Stromal cell of bone marrow (primary cell): ENCODE results near the gene RIMKLB.
"Not testable (repeated sequence)": the region's sequence is repeated elsewhere in the genome, so short reads cannot be mapped to it uniquely, and the experiment has no call there.

Experiments used
- DNase-seq: peaks from one replicate; pipeline ENCODE4 v3.0.0-alpha.2; 2012; ENCODE audit warnings: low read depth

RIMKLB gene

DNA sequence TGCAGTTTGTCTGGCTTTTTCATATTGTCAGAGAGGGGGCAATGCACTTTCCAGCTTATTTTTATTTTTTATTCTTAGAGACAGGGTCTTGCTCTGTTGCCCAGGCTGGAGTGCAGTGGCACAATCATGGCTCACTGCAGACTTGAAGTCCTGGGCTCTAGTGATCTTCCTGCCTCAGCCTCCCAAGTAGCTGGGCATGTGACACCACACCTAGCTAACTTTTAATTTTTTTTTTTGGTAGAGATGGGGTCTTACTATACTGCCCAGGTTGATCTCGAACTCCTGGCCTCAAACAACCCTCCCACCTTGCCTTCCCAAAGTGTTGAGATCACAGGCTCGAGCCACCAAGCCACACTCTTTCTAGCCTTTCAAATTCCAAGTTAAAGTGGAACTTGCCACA lies 120.7 kb downstream of the RIMKLB start:
- DNase-seq = no peak

DNA sequence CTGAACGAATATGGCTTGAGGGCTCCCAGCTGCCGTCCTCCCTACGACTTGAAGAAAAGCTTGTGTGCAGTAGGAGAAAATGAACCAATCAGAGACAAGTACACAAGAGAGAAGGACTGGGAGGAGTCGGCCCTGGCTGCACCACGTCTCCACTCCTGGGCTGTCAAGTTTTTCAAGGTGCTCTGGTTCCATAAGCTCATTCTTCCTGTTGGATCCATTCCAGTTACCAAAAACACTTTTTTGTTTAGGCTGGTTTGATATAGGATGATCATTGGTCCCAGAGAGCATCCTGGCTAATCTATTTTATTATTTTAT lies 121.8 kb downstream of the RIMKLB start:
- DNase-seq = no peak

DNA sequence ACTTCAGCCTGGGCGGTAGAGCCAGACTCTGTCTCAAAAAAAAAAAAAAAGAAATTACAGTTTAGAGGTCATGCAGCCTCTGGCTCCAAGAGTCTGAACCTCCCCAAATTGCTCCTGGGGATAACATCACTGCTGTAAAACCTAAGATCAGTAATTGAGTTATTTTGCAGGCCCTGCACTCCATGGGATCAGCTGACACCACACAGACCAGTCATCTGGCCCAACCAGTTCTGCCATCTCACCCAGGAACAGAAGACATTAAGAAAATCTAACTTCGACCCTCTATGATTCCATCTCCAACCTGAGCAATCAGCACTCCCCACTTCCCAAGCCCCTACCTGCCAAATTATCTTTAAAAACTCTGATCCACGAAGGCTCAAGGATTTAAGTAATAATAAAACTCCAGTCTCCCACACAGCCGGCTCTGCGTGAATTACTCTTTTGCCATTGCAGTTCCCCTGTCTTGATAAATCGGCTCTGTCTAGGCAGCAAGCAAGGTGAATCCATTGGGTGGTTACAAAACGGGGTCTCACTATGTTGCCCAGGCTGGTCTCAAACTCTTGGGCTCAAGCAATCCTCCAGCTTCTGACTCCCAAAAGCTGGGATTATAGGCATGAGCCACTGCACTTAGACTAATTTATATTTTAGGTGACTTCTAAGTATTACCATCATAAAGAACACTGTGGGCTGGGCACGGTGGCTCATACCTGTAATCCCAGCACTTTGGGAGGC lies 123.1 kb downstream of the RIMKLB start:
- not testable (repeated sequence) for DNase-seq

DNA sequence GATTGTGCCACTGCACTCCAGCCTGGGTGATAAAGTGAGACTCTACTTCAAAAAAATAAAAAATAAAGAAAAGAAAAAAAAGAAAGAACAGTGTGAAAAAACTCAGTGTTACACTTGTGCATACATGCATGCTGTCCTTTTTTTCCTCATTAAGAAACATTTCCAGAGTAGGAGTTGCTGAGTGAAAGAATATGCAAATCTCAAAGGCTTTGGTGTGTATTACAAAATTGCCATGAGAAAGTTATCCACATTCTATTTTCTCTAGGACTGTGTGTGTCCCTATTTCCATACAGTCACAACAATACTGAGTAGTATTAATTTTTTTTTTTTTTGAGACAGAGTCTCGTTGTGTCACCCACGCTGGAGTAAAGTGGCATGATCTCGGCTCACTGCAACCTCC lies 123.8 kb downstream of the RIMKLB start:
- no peak for DNase-seq

DNA sequence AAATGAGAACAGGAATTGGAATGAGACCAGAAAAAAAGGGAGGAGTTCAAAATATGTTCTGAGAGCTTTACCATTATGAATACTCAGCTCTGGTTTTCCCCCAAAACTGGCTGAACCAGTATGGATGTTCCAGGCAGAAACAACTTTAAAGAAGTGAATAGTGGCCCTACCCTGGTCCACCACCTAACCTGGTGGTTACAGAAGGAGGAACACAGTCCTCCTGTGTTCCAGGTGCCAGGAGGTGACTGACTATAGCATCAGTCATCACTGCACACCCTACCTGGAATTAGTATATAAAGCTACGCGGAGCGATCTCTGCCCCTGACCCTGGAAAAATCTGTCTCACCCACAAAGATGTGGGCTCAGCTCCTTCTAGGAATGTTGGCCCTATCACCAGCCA lies 124.5 kb downstream of the RIMKLB start, which contains the start of gene A2ML1:
A2ML1 (plus strand) TSS at position 324 of the 400 bp plus-strand sequence; CDS start at position 355, 31 bp downstream.
- DNase-seq = no peak

DNA sequence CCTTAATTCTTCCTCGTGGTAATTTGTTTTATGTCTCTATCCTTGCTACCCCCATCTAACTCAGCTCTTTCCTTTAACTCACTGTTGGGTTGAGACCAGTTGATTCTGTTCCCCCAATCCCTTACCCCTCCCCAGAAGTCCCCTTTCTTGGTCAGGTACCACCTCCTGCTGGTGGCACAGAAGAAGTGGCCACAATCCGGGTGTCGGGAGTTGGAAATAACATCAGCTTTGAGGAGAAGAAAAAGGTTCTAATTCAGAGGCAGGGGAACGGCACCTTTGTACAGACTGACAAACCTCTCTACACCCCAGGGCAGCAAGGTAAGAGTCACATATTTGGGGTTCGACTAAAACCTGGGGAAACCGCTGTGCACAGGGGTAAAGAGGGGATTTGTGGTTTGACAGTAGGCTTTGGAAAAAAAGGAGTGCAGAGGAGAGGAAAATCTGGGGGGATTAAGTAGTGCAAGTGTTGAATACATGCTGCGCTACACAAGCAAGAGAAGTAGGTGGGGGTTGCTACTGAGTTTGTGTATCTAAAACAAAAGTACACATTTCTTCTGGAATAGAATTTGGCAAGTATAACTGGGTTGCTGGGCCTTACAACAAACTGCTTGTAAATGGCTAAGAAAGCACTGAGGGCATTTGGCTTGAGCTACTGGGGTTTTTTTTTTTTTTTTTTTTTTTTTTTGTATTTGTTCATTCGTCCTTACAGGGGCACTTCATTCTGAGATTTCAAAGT lies 125.9 kb downstream of the RIMKLB start:
- no peak for DNase-seq

DNA sequence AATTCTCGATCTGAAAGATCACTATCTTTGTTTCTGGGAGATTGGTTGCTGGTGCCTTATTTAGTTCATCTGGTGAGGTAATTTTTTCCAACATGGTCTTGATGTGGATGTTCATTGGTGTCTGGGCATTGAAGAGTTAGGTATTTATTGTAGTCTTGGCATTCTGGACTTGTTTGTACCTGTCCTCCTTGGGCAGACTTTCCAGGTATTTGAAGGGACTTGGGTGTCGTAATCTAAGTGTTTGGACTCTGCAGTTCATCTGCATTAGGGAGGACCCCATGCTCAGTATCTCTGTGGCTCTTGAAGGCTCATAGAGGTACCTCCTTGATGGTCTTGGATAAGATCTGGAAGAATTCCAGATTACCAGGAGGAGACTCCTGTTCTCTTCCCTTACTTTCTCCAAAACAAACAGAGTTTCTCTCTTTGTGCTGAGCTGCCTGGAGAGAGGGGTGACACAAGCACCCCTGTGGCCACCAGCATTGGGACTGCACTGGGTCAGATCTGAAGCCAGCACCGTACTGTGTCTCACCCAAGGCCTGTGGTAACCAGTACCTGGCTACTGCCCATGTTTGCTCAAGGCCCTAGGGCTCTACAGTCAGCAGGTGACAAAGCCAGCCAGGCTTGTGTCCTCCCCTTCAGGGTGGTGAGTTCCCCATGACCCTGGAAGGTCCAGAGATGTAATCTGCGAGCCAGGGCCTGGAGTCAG lies 129.9 kb downstream of the RIMKLB start:
- DNase-seq = no peak

DNA sequence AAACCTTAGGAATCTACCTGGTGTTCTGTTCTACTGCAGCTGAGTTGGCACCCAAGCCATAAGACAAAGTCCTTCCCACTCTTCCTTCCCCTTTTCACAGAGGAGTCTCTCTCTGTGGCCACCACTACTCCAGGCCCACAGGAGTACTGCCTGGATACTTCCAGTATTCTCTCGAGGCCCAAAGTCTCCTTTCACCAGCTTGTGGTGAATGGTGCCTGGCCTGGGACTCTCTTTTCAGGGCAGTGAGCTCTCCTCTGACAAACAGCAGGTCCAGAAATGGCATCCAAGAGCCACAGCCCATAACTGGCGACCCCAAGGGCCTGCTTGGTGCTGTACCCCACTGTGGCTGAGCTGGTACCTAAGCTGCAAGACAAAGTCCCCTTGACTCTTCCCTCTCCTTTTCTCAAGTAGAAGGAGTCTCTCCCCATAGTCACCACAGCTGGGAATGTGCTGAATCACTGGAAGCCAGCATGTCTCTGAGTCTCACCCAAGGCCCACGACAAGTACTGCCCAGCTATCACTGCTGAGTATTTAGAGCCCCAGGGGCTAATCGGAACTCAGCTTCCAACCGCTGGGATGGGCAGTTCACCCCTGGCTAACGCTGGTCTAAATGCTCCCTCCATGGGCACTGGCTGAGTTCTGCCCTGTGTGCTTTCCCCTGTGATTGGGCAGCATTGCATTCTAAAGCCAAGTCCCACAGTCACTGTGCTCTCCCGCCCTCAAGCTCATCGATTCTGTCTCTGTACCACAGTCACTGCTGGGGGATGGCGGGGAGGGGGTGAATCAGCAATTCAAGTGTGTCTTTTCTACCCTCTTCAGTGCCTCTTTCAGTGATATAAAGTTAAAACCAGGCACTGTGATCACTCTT lies 130.7 kb downstream of the RIMKLB start:
- no peak for DNase-seq

DNA sequence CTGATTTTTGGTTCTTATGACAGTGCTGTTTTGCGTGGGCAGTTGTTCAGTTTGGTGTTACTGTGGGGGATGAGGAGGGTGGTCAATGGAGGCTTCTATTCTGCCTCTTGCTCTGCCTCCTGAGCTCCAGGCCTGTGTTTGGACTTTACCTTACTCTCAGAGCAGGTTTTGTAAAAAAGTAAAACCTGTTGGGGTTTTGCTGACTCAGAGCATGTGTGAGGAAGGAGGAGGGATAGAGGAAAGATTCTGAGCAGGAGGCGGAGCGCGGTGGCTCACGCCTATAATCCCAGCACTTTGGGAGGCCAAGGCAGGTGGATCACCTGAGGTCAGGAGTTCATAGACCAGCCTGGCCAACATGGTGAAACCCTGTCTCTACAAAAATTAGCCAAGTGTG lies 131.3 kb downstream of the RIMKLB start:
- no peak for DNase-seq

DNA sequence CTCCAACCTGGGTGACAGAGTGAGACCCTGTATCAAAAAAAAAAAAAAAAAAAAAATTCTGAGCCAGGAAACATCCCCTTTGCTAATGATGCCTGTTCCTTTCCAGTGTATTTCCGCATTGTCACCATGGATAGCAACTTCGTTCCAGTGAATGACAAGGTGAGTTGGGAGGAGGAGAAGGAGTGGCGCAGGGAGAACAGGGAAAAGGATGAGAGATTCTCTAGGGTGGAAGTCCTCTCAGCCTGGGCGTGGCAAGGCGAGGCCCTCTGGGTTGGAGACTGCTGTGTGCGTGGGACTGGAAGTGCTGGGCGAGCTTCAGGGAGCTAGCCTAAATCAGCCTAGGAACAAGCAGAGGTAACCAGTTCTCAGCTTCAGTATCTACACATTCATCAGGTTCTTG lies 131.8 kb downstream of the RIMKLB start:
- DNase-seq = no peak

DNA sequence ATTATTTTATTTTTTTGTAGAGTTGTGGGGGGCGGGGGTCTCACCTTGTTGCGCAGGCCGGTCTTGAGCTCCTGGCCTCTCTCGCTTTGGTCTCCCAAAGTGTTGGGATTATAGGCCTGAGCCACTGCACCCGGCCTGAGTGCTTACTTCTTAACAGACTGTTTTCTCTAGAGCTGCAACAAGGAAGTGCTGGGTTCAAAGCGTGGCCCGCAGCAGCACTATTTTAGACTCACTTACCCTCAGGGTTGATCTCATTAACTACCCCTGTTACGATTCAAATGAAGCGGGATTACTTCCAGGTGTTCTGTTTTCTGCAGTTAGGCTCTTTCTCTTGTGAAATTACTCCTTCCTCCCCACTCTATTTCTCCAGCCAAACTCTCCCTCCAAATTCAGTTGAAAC lies 133.3 kb downstream of the RIMKLB start:
- no peak for DNase-seq

DNA sequence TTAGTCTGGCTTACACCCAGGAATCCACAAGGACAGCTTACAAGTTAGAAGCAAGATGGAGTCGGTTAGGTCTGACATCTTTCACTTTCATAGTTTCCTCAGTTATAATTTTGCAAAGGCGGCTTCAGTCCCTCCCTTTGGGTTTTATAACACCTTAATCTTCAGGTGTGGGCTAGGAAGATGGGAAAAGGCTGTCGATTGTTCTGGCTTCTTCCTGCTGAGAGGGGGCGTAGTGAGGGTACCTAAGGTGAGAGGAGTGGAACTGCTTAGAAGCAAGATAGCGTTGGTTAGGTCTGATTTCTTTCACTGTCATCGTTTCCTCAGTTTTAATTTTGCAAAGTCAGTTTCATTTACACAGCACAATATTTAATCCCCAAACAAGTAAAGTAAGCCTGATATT lies 134.7 kb downstream of the RIMKLB start:
- no peak for DNase-seq
